ENCODE measurements around the gene NEK5.

DNA sequence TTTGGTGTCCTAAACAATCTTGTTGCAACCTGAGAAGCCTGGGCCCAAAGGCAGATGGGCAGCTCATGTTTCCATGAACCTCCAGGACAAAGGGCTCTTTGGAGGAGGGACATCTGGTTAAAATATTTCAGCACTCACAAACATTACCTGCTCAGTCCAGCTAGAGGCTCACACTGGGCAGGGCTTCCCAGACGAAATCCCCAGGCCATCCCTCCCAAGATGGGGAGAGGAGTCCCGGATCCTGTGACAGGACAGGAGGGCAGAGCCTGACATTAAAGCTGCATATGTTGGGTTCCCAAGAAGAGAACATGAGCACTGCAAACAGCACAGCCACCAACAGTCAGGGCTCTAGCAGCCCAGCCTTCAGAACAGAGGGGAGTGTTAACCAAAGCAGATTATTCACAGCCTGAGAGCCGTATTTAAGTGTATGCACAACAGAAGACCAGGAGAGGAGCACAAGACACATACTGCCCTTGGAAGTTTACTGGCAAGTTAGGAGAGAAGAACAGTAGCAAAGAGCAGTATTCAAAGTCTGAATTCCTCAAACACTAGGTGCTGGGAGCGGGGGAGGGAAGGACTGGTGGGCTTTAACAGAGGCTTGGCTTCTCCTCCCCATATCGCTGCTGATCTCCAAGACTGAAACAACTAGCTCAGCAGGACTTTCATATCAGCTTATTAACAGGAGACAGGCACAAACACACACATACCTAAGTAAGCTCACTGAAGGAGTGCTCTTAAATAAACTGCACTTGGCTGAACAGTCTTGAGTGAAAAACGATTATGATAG is 130.0 kb downstream of the NEK5 start:
- TF ChIP-seq, protein P1, sequence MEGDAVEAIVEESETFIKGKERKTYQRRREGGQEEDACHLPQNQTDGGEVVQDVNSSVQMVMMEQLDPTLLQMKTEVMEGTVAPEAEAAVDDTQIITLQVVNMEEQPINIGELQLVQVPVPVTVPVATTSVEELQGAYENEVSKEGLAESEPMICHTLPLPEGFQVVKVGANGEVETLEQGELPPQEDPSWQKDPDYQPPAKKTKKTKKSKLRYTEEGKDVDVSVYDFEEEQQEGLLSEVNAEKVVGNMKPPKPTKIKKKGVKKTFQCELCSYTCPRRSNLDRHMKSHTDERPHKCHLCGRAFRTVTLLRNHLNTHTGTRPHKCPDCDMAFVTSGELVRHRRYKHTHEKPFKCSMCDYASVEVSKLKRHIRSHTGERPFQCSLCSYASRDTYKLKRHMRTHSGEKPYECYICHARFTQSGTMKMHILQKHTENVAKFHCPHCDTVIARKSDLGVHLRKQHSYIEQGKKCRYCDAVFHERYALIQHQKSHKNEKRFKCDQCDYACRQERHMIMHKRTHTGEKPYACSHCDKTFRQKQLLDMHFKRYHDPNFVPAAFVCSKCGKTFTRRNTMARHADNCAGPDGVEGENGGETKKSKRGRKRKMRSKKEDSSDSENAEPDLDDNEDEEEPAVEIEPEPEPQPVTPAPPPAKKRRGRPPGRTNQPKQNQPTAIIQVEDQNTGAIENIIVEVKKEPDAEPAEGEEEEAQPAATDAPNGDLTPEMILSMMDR (conservative IDR thresholded peaks at IDR 0.05): no peak
- no peak for TF ChIP-seq ZFX (IDR thresholded peaks at IDR 0.05)

Data from C4-2B (cell line).